ENCODE measurements around the gene TGFBR1. TPM values are rescaled to one million over a fixed set of nuclear protein-coding genes. Genes with fewer than 3 reads are reported as not detected.

The TGFBR1 gene
- total and polyA plus RNA-seq, 7 donors: 5.3 to 25.7 (median 18.3) TPM

GRCh38 chr9:99178912-99179872 lies 74.3 kb downstream of the TGFBR1 start:
- no peak for TF ChIP-seq CTCF (IDR thresholded peaks at IDR 0.05)

GRCh38 chr9:99180199-99180598 lies 75.3 kb downstream of the TGFBR1 start:
- WGBS, 3 donors: 95 to 97% (median 97%) methylated on average over 1 of the region's 1 CpG
- no peaks in the 10 kb centered on the region for H3K9me3 ChIP-seq
- no peak overlapping the region for H3K27ac ChIP-seq
- no peaks in the 10 kb centered on the region for H3K27me3 ChIP-seq (ENCODE audit: insufficient read depth in 3 of 3, low read length in 2 of 3)
- no peaks in the 10 kb centered on the region for H3K36me3 ChIP-seq (ENCODE audit: insufficient read depth in 1 of 2, low read depth in 1 of 2)
- ATAC-seq (no peak), DNase-seq (no peak)
- no peak for TF ChIP-seq CTCF (IDR thresholded peaks at IDR 0.05)
- H3K4me1 ChIP-seq: no peaks in the 10 kb centered on the region
- no peak overlapping the region for H3K4me3 ChIP-seq
- intact Hi-C loops (cut with DNase I): loop anchor here (10.0 kb wide), 2 partner anchors 645 to 1035 kb away; partner anchors contain the start of gene NR4A3 (in 1 of the 2)

More at GRCh38 chr9:99178912-99179872, 74.3 kb downstream of the TGFBR1 start:
- no peaks in the 10 kb centered on the region for H3K9me3 ChIP-seq
- ATAC-seq (no peak), DNase-seq (no peak)
- H3K36me3 ChIP-seq (ENCODE audit: insufficient read depth in 1 of 2, low read depth in 1 of 2): no peaks in the 10 kb centered on the region
- H3K4me3 ChIP-seq: no peak overlapping the region
- no peaks in the 10 kb centered on the region for H3K4me1 ChIP-seq
- 69 to 77% (median 71%) methylated on average over 17 of the region's 17 CpGs for WGBS, 3 donors
- H3K27me3 ChIP-seq (ENCODE audit: insufficient read depth in 3 of 3, low read length in 2 of 3): no peaks in the 10 kb centered on the region
- intact Hi-C loops (cut with DNase I): no loop called here
- no peak overlapping the region for H3K27ac ChIP-seq

- Histone ChIP-seq H3K9me3 (no peaks in the 10 kb centered on the region), H3K4me3 (no peak overlapping the region), H3K27me3 (ENCODE audit: insufficient read depth in 3 of 3, low read length in 2 of 3) (no peaks in the 10 kb centered on the region), H3K36me3 (ENCODE audit: insufficient read depth in 1 of 2, low read depth in 1 of 2) (no peaks in the 10 kb centered on the region), H3K4me1 (no peaks in the 10 kb centered on the region), H3K27ac (no peak overlapping the region)
- DNase-seq: no peak
- 67 to 76% (median 71%) methylated on average over 9 of the region's 9 CpGs for WGBS, 3 donors
- intact Hi-C loops (cut with DNase I): loop anchor here (10.0 kb wide), 2 partner anchors 644 to 1034 kb away; partner anchors contain the start of gene NR4A3 (in 1 of the 2)
- ATAC-seq: no peak
- no peak for TF ChIP-seq CTCF (IDR thresholded peaks at IDR 0.05)
Measured at GRCh38 chr9:99180662-99181061, 75.7 kb downstream of the TGFBR1 start.

GRCh38 chr9:99181206-99181605 lies 76.3 kb downstream of the TGFBR1 start:
- Histone ChIP-seq H3K27me3 (ENCODE audit: insufficient read depth in 3 of 3, low read length in 2 of 3) (no peaks in the 10 kb centered on the region), H3K27ac (no peak overlapping the region), H3K9me3 (no peaks in the 10 kb centered on the region), H3K4me1 (no peaks in the 10 kb centered on the region), H3K36me3 (ENCODE audit: insufficient read depth in 1 of 2, low read depth in 1 of 2) (no peaks in the 10 kb centered on the region), H3K4me3 (no peak overlapping the region)
- TF ChIP-seq CTCF (IDR thresholded peaks at IDR 0.05): no peak
- no peak for DNase-seq
- no peak for ATAC-seq
- intact Hi-C loops (cut with DNase I): loop anchor here (10.0 kb wide), 2 partner anchors 644 to 1034 kb away; partner anchors contain the start of gene NR4A3 (in 1 of the 2)
- WGBS, 3 donors: 63 to 79% (median 67%) methylated on average over 2 of the region's 2 CpGs
